Uterus (tissue), 4 donors: ENCODE data around the gene PYGO2. TPM values are rescaled to one million over a fixed set of nuclear protein-coding genes. Genes with fewer than 3 reads are reported as not detected.

Source experiments
- DNase-seq, 2 donors: peaks; one replicate each; pipeline ENCODE4 v3.0.0-alpha.2; 2019 to 2020
- H3K27ac ChIP-seq, 2 donors: fragments of 200-600 bp; sonication (generic); 1 replicate in 1 of 2; 2 replicates in 1 of 2; pipeline ENCODE4 v1.5.1; 2016 to 2018
- H3K27me3 ChIP-seq, 2 donors: fragments of 200-600 bp; sonication (generic); one replicate each; pipeline ENCODE4 v1.5.1; 2018 to 2019; ENCODE audit warnings: control low read depth in 1 of 2
- H3K36me3 ChIP-seq, 2 donors: fragments of 200-600 bp; sonication (generic); one replicate each; pipeline ENCODE4 v1.5.1; 2019; ENCODE audit warnings: control low read depth in 1 of 2
- H3K4me1 ChIP-seq, 2 donors: fragments of 200-600 bp; sonication (generic); one replicate each; pipeline ENCODE4 v1.5.1; 2018 to 2019; ENCODE audit warnings: control low read depth in 1 of 2
- H3K4me3 ChIP-seq, 2 donors: fragments of 200-600 bp; sonication (generic); 1 replicate in 1 of 2; 2 replicates in 1 of 2; pipeline ENCODE4 v1.5.1; 2018 to 2019; ENCODE audit warnings: mild to moderate bottlenecking in 1 of 2
- H3K9me3 ChIP-seq, 2 donors: fragments of 200-600 bp; sonication (generic); one replicate each; pipeline ENCODE4 v1.5.1; 2019; ENCODE audit warnings: control low read depth in 1 of 2
- CTCF ChIP-seq, 4 experiments: fragments of 200-600 bp in 2 of 4; fragments of 450-650 bp in 2 of 4; sonication (generic) in 2 of 4; IDR thresholded peaks; one replicate each; pipeline ENCODE4 v1.5.1; 2016 to 2019; ENCODE audit warnings: antibody characterized with exemption in 4 of 4, mild to moderate bottlenecking in 2 of 4, moderate library complexity in 1 of 4
- POLR2A ChIP-seq, 2 donors: fragments of 450-650 bp; IDR thresholded peaks; one replicate each; pipeline ENCODE4 v1.6.1; 2016; ENCODE audit warnings: antibody characterized with exemption in 2 of 2, mild to moderate bottlenecking in 1 of 2, moderate library complexity in 1 of 2
- intact Hi-C: fragments of 100-400 bp; cut with DNase I; formaldehyde crosslinking; loops from one replicate; pipeline ENCODE4 v1.15.1; 2023; ENCODE audit warnings: low total_unique reads
- total RNA-seq, 4 donors: library from RNA; depleted of rRNA in 3 of 4; stranded (reverse); fragments of >200 nt in 3 of 4; gene quantifications; one replicate each; pipeline versions ENCODE4 v1.1.0 to v1.2.4, GENCODE V29; 2014 to 2023
- donor health status: DM: yes; HTN: yes; CAD: no.

The PYGO2 gene
- total RNA-seq, 4 donors from 2014 or later = 10.0 to 36.4 (median 15.9) TPM

DNA sequence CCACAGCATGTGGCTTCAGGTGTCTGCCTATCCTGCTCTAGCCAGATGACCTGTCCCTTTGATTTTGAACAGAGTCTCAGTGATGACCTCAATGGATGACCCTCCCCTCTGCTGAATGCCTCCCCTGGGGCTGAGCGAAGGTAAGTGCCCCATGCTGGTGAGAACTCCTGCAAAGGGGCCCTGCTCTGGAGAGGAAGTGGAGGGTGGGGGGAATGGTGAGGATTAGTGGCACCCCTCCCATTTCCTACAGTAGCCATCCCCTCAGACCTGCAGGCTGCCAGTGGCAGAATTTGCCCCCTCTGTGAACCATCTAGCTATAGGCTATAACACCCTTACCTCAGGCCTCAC is 21.4 kb downstream of the PYGO2 start:
- DNase-seq = no peak
- H3K27ac ChIP-seq = peak overlapping the region in 1 of 2 donors; percentile 16
- intact Hi-C loops = no loop called here

GRCh38 chr1:154938604-154939399 is 22.8 kb downstream of the PYGO2 start:
- TF ChIP-seq POLR2A (IDR thresholded peaks at IDR 0.05) (no peak), CTCF (IDR thresholded peaks at IDR 0.05) (no peak)
- Histone ChIP-seq H3K4me1 (no peaks in the 10 kb centered on the region), H3K27me3 (no peaks in the 10 kb centered on the region), H3K36me3 (no peaks in the 10 kb centered on the region), H3K27ac (peak overlapping the region; percentile 93 to 98), H3K9me3 (no peaks in the 10 kb centered on the region), H3K4me3 (no peak overlapping the region)
- intact Hi-C loops = no loop called here
- no peak for DNase-seq

More for the DNA sequence above, 21.4 kb downstream of the PYGO2 start:
- Histone ChIP-seq H3K4me1 (no peaks in the 10 kb centered on the region), H3K27me3 (no peaks in the 10 kb centered on the region), H3K9me3 (no peaks in the 10 kb centered on the region), H3K4me3 (no peak overlapping the region), H3K36me3 (no peaks in the 10 kb centered on the region)
- TF ChIP-seq CTCF (IDR thresholded peaks at IDR 0.05) (no peak), POLR2A (IDR thresholded peaks at IDR 0.05) (no peak)

DNA sequence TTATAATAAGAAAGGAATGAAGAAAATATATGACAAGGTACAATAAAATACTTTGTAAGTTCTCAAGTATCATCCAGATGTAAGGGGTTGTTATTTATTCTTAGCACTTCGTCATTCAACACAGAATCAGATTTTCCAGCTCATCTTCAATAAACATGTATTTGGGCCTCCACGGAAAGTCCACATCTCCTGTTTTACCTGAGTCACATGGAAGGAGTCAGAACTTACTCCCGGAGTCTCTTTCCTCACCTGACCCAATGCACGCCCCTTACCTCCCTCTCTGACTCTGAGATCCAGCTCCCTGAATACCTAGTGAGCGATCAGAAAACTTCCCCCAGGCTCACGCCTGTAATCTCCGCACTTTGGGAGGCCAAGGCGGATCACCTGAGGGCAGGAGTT is 23.6 kb downstream of the PYGO2 start:
- intact Hi-C loops = no loop called here
- Histone ChIP-seq H3K4me1 (no peaks in the 10 kb centered on the region), H3K36me3 (no peaks in the 10 kb centered on the region), H3K9me3 (no peaks in the 10 kb centered on the region), H3K27ac (peak overlapping the region; percentile 93 to 98), H3K4me3 (peak overlapping the region in 1 of 2 donors; percentile 59), H3K27me3 (no peaks in the 10 kb centered on the region)
- no peak for TF ChIP-seq POLR2A (IDR thresholded peaks at IDR 0.05)
- no peak for TF ChIP-seq CTCF (IDR thresholded peaks at IDR 0.05)
- no peak for DNase-seq

GRCh38 chr1:154937085-154937987 is 24.2 kb downstream of the PYGO2 start:
- no peaks in the 10 kb centered on the region for H3K4me1 ChIP-seq

More at GRCh38 chr1:154937085-154937987, 24.2 kb downstream of the PYGO2 start:
- peak in 2 of 4 experiments; percentile 30 to 40 for TF ChIP-seq CTCF (IDR thresholded peaks at IDR 0.05)
- TF ChIP-seq POLR2A (IDR thresholded peaks at IDR 0.05) = peak; percentile 56 to 67
- Histone ChIP-seq H3K9me3 (no peaks in the 10 kb centered on the region), H3K4me3 (peak overlapping the region; percentile 56 to 59), H3K27ac (peak overlapping the region; percentile 93 to 98), H3K27me3 (no peaks in the 10 kb centered on the region), H3K36me3 (no peaks in the 10 kb centered on the region)
- peak; percentile 89 to 94 for DNase-seq
- intact Hi-C loops = no loop called here
